Measurements from ENCODE around the gene NOL7. TPM values are rescaled to one million over a fixed set of nuclear protein-coding genes. Genes with fewer than 3 reads are reported as not detected.
A peak's percentile ranks its signal among the peaks of the same experiment; 100 is the strongest.

The NOL7 gene
- total and polyA plus RNA-seq, 9 of the 15 experiments (the other 6 are each of a cell fraction or from before 2014, with no cell fraction given), result 19.4 to 235 (median 157) TPM

- TF ChIP-seq ATF2 (CRISPR knock-in tag; IDR thresholded peaks at IDR 0.05) (no peak), ZNF239 (CRISPR knock-in tag; IDR thresholded peaks at IDR 0.05) (no peak), E2F5 (CRISPR knock-in tag; IDR thresholded peaks at IDR 0.05) (no peak), HIVEP1 (CRISPR knock-in tag; IDR thresholded peaks at IDR 0.05) (no peak), EZH2 (IDR thresholded peaks at IDR 0.05; ENCODE audit: borderline replicate concordance, low read depth, low read length) (no peak), ZNF143 (CRISPR knock-in tag; IDR thresholded peaks at IDR 0.05) (no peak), MGA (IDR thresholded peaks at IDR 0.05) (no peak), FOXP1 (CRISPR knock-in tag; IDR thresholded peaks at IDR 0.05) (peak; percentile 89; the same call in 1 of the 2 replicates), ZNF655 (CRISPR knock-in tag; IDR thresholded peaks at IDR 0.05) (no peak)
These were observed 41.0 kb upstream of the NOL7 start (continued) for GRCh38 chr6:13574149-13574570.
